GM11168 (cell line): Measurements from ENCODE around the gene TP63.
"Not testable (repeated sequence)": the region's sequence is repeated elsewhere in the genome, so short reads cannot be mapped to it uniquely, and the experiment has no call there.

Experiments
- in situ Hi-C: fragments of 300-500 bp; cut with MboI; formaldehyde crosslinking; loops from one replicate; pipeline ENCODE4 v1.12.0; 2022; ENCODE audit warnings: low sequenced_read_pairs; ENCODE audit not compliant: unreplicated experiment

Gene TP63

DNA sequence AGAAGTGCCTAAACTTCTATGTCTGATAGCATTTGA, at the start of gene TP63:
TSS of gene TP63 (plus strand) at position 17 of the 36 bp plus-strand sequence. CDS start 127 bp downstream, outside the sequence.
- in situ Hi-C loops = no loop called here

DNA sequence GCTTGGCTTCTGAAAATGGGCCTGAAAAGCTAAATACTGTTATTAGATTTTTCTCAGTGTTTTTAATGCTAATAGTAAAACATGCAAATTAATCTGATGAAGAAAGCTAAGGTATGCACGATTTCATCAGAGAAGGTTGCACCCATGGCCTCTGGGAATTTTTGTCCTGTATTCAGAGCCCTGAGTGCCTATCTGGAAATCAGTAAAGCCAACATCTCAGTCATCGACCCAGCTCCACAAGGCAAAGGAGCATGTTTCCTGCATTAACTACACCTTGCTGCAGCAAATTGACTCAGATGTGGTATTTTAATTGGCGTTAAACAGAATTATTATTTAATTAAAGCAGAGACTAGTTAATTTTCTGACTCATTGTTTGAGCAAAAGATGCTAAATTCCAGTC, 49.0 kb upstream of the TP63 start:
- in situ Hi-C loops = no loop called here

DNA sequence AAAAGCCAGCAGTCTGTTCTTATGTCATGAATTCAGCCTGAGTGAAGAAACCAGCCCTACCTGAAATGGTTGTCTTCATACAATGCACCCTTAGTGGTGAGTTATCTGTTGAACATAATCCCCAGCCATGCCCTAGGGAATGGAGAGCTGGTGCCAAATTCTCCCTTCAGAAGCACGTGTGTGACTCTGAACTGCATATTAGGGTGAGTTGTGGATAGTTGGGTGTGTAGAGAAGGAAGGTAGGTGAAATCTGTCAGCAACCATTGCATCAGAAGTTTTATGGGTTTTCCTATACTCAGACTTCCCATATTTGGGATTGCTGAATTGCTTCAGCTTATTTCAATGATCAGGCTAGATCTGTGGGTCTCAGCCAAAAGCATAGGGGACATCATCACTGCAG, 46.5 kb upstream of the TP63 start:
- in situ Hi-C loops = no loop called here

DNA sequence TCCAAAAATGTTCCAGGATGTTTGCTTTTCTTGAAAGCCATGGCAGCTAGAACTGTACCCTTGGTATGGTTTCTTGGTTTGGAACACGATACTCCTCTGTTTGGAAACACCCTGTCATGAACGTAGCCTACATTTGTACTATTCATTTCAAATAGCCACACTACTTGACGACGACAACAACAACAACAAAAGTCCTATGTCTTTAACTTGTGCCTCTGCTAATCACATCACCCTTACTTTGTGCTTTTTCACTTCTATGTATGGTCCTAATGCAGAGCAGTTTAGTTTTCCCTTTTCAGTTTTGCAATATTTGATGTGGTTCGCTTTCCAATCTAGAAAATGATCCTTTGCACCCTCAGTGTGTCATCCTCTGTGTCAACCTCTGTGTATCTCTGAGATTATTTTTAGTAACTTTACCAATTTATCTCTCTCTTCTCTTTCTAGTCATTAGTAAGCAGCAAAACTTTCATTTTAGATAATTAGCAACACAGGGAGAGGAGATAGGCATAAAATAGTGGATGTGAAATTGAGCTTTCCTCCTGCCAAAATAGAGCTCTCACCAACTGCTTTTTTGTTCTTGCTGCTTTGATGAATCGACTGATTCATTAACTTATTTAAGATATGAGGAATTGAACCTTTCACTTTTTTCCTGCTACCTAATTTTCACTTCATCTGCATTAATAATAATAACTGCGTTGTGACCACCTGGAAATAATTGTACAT, 44.1 kb upstream of the TP63 start:
- in situ Hi-C loops = no loop called here

DNA sequence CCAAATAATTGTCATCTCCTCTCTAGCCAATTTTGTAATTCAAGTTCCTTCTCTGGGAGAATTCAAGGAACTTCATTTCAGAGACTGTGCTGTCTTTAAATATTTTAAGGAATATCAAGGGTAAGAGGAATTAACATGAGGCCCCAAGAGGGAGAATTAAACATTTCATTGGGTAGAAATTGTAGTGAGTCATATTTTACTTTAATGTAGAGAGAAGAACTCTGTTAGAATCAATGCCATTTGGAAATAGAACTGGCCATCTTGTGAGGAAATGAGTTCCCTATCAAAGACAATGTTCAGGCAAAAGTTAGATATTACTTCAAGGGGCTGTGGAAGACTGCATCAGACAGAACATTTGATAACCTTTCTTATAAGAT, 43.5 kb upstream of the TP63 start:
- in situ Hi-C loops = no loop called here

DNA sequence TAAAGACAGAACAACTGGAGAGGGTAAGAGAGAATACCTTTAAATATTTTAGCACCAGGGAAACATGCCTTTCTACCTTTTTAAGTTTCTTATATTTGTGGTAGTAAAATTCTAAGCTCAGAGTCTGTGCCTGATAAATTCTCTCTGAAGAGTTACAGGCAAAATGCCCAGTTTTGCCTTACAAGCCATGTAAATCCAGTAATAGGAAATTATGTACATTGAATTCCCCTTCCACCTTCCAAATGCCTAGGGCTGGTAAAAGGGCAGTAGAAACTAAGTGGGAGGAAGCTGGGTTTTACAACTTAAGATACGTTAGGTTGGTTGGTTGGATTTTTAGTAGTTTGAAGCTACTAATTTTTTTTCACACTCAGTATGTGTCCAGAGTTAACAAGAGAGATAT, 43.1 kb upstream of the TP63 start:
- in situ Hi-C loops = no loop called here

DNA sequence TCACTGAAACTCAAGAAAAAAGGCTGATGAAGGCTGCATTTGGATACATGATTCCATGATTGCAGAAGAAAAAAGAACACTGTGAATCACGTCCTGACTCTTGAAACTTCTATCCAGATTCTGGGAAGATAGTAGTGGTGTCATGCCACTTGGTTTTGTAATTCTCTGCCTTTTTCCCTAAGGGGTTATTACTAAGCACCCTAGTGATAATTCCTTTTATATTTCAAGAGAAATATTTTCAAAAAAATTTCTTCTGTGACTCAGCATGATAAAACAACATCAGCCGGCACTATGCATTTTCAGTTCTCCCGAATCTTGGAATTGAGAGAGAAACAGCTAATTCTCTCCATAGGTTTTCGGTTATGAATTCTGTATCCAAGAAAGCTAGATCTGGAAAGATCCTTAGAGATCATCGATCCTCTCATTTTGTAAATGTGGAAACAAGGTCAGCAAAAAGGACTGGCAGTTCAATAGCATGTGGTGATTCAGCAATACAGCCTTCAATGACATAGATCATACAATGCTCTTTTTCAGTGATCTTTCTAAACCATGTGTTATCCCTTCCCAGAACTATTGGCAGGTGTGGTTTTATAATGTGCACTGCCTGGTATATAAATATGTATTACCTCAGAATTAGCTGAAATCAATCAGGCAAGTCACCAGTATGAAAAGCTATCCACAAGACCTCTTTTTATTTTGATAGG, 42.6 kb upstream of the TP63 start:
- in situ Hi-C loops = no loop called here

DNA sequence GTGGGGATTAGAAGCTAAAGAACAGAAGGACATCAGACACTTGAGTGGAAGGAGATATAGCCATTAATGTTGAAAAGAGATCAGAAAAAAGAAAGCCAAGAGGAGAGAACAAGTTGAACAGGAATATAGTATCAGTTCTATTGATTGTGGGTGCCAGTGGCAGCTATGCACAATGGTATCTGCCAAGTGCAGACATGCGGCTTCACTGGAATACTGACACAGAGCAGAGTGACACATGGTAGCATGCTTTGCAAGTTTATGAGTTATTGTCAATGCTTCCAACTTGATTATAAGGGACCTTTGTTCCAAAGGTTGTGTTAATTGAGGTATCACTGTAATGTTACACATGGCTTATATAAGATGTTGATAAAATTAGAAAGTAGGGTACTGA, 42.0 kb upstream of the TP63 start:
- in situ Hi-C loops = no loop called here

DNA sequence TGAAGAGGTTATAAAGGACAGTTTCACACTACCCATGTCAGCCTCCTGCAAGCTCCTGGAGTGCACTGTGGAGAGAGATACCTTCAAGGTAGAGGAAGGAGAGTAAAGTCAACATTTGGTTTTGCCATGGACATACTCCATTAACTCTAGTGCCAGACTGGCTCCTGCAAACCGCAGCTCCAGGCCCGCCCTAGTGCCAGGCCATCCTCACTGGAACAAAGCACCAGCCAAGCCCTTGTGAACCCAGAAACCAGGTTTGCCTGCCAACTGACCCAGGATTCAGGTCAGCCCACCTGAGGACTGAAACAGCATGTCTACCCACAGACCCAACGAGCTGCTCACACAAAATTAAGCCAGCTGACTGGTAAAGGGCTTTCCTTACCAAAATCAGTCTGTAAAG, 41.0 kb upstream of the TP63 start:
- in situ Hi-C loops = no loop called here

DNA sequence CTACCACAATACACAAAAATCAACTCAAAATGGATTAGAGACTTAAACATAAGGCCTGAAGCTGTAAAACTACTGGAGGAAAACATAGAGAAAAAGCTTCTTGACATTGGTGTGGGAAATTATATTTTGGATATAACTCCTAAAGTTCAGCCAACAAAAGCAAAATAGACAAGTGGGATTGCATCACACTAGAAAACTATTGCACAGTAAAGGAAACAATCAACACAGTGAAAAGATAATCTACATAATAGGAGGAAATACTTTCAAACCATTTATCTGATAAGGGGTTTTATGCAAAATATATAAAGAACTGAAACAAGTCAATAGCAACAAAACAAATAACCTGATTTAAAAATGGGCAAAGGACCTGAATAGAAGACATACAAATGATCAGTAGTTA, 37.6 kb upstream of the TP63 start:
- in situ Hi-C loops = no loop called here

DNA sequence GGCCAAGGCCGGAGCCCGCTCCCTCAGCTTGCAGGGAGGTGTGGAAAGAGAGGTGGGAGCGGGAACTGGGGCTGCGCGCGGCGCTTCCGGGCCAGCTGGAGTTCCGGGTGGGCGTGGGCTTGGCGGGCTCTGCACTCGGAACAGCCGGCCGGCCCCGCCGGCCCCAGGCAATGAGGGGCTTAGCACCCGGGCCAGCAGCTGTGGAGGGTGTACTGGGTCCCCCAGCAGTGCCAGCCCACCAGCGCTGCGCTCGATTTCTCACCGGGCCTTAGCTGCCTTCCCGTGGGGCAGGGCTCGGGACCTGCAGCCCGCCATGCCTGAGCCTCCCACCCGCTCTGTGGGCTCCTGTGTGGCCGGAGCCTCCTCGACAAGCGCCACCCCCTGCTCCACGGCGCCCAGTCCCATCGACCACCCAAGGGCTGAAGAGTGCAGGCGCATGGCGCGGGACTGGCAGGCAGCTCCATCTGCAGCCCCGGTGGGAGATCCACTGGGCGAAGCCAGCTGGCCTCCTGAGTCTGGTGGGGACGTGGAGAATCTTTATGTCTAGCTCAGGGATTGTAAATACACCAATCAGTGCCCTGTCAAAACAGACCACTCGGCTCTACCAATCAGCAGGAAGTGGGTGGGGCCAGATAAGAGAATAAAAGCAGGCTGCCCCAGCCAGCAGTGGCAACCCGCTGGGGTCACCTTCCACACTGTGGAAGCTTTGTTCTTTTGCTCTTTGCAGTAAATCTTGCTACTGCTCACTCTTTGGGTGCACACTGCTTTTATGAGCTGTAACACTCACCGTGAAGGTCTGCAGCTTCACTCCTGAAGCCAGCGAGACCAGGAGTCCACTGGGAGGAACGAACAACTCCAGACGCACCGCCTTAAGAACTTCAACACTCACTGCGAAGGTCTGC, 34.9 kb upstream of the TP63 start:
- in situ Hi-C loops = not testable (repeated sequence)

DNA sequence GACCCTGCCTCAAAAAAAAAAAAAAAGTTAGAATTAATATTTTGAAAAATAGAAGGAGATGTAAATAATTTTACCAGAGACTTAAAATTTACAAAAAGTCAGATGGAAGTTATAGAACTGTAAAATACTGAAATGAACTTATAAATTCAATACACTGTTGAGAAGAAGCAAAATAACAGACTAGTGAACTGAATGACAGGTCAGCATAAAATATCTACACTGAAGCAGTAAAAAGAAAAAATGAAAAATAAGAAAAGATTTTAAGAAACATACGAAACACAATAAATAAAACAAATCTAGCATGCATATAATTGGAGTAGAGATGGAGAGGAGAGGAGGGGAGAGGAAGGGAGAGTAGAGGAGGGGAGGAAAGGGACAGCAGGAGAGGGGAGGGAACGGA, 33.3 kb upstream of the TP63 start:
- in situ Hi-C loops = no loop called here

DNA sequence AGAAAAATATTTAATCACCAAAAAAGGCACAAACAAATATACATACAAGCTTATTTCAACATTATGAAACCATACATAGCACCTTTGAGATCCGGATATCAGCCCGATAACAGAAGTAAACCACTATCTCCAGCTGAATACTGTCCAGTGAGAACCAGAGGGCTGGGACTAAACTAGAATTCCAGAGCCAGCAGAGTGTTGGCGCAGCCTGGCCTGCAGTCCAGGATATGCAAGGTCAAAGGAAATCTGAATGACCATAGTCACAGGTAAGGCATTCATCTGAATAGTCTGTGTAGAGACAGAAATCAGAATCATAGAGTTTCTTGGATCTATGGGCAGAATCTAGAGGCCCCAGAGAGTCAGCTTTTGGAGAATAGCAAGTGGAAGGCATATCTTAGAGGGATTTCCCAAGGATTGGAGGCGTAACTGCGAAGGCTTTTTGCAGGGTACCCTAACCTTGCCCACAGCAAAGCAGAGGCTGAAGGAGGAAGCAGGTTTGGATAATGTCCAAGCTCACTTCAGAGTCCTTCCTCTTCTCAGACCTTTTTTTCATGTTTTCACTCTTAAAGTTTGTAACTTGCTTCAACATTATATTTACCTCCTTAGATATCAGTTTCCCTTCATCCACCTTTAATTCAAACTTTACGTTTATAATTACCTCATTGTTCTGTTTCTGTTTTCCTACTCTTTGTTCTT, 32.5 kb upstream of the TP63 start:
- in situ Hi-C loops = no loop called here

DNA sequence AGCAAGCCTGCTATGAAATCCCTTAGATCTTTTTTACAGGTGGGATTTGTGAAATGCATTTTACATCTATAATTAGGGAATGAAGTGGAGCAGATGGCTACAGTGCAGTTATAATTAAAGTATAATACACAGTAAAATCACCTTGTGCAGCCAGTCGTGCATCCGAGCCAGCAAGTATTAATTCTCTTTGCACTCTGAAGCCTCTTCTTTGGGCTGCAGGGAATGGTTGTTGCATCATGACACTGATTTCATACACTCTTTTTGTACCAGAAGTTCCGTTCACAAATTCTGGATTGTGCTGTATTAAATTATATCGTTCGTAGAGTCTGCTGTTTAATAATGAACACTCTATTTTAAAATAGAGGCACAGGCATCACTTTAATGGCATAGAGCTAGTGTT, 28.7 kb upstream of the TP63 start:
- in situ Hi-C loops = no loop called here

DNA sequence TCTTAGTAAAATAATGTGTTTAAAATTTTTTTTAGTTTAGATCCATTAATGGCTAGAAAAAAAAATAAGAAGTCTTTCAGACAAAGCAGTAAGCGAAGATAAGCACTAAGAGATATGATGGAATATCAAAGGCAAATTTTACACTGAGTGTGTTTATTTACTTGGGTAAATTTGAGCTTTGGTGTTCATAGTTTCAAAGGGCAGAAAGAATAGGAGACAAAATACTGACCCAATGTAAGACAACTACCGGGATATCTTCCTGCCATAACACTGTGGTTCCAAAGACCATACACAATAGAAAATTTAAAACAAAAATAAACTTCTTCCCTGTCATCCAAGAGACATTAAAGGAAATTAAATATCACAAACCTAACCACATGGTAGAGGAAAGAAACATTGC, 25.5 kb upstream of the TP63 start:
- in situ Hi-C loops = no loop called here

DNA sequence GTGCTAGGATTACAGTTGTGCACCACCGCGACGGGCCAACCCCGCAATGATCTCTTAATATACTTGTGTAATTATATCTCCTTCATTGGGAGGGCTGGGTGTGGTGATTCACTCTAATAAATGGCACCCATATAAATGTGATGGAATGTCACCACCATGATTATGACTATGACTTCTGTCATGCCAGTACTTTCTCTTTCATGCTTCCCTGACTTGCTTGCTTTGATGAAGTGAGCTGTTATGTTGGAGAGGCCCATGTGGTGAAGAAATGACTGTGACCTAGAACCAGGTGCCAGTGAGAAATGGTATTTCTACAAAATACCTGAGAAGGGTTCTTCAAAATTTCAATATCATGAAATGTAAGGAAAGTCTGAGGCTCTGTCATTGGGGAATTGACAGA, 24.4 kb upstream of the TP63 start:
- in situ Hi-C loops = no loop called here

DNA sequence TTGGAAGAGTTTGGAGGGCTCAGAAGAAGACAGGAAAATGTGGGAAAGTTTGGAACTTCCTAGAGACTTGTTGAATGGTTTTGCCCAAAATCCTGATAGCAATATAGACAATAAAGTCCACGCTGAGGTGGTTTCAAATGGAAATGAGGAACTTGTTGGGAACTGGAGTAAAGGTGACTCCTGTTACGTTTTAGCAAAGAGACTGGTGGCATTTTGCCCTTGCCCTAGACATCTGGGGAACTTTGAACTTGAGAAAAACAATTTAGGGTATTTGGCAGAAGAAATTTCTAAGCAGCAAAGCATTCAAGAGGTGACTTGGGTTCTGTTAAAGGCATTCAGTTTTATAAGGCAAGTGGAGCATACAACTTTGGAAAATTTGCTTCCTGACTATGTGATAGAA, 18.5 kb upstream of the TP63 start:
- in situ Hi-C loops = not testable (repeated sequence)

DNA sequence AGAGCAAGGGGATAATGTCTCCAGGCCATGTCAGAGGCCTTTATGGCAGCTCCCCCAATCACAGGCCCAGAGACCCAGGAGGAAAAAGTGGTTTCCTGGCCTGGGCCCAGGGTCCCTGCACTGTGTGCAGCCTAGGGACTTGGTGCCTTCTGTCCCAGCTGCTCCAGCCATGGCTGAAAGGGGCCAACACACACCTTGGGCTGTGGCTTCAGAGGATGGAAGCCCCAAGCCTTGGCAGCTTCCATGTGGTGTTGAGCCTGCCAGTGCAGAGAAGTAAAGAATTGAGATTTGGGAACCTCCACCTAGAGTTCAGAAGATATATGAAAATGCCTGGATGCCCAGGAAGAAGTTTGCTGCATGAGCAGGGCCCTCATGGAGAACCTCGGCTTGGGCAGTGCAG, 18.1 kb upstream of the TP63 start:
- in situ Hi-C loops = no loop called here

DNA sequence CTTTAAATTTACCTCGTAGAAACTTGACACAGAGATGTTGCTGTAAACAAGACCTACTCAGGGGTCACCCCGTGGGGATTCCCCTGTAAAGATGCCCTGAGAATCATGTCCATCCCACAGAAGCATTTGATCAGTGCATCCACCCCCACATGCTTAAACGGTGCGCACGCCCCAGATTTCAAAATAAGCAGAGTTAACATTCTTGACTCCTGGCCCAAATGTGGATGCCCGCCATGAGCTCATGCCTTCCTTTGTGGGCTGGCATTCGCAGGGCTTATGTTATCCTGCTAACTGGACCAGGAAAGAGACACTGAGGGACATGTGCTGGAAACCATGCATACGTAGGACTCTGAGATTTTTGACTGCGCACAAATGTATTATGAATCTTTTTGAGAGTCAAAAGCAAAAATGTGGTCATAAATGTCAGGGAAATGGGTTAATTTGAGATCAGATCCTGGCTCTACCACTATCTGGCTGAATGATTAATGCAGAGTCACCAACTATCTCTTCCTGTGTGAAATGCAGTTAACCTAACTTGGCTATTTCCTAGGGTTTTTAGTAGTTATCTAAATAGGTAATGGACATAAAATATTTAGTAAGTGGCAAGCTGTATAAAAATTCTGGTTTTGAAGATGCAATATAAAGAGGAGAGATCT, 9.1 kb upstream of the TP63 start:
- in situ Hi-C loops = no loop called here

DNA sequence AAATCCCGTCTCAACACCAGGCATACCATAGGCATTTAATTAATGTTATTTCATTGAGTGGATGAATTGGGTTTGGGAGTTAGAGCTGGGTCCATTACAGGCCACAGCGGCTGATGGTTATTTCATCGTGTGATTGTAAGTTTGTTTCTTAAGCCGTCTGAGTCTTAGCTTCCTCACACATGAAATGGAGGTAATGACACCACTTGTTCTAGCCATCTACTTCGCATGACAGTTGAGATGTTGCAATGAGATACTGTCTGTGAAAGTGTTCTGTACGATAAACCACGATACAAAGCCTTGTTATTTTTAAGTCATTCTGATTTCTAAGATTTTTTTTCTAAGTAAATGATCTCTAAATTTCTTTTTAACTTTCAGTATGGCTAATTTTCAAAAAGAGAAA, 8.6 kb upstream of the TP63 start:
- in situ Hi-C loops = no loop called here

DNA sequence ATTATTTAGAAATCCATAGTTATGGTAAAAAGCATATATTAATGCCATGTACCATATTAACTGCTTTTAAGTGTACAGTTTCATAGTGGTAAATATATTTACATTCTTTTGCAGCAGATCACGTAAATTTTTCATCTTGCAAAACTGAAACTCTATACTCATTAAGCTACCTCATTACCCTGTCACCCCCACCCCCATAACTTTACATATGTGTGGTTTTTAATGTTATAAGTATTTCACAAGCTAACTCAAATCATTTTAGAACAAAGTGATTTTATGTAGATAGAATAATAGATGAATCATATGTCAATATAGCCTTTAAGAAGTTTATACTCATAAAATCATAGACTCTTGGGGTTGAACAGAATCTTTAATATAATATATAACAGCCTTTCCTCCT, 7.1 kb upstream of the TP63 start:
- in situ Hi-C loops = no loop called here
